K562 (cell line): ENCODE measurements around the gene VWA1. TPM values are rescaled to one million over a fixed set of nuclear protein-coding genes. Genes with fewer than 3 reads are reported as not detected.
A peak's percentile ranks its signal among the peaks of the same experiment; 100 is the strongest.

ENCODE experiments used
- ATAC-seq: fragments of 200-7000 bp; cut with Tn5 transposase; 3 replicates; pipeline ENCODE4 v1.9.1; 2020; ENCODE audit warnings: moderate library complexity
- BruUV-seq: library from RNA; stranded (reverse); fragments of 400-500 nt; replicated peaks from 2 replicates; lab custom pipeline; 2021; lab: Mats Ljungman, UMichigan
- CTCF ChIA-PET: fragments of 300-600 bp; formaldehyde crosslinking; extraction: SDS; loops from one replicate; lab custom pipeline; 2021; ENCODE audit warnings: low intra/inter-chr PET ratio; lab: Yijun Ruan, JAX
- POLR2A ChIA-PET: fragments of 300-600, 350-650 bp; sonication (Branson Sonifier 250); formaldehyde crosslinking; extraction: SDS; loops from one replicate; lab custom pipeline; 2021; ENCODE audit warnings: antibody characterized with exemption, inconsistent platforms; lab: Yijun Ruan, JAX
- DNase-seq, 4 experiments: peaks; one replicate each; pipeline versions ENCODE4 v3.0.0 to v3.0.0-alpha.2; 2011 to 2018; ENCODE audit warnings: low spot score in 3 of 4, mixed read lengths in 3 of 4; ENCODE audit errors: extremely low read depth in 1 of 4
- FAIRE-seq: peaks from 2 replicates; lab custom pipeline; 2011; peaks lifted over from hg19 to GRCh38; lab: Jason Lieb, UNC
- H2AFZ ChIP-seq: 2 replicates; pipeline ENCODE4 v1.6.0; 2011; ENCODE audit warnings: low read depth, low read length, control low read depth, inconsistent platforms
- H3K27ac ChIP-seq: fragments of 200-600 bp; 3 replicates; pipeline ENCODE4 v1.8.0; 2011; ENCODE audit warnings: low read depth, mild to moderate bottlenecking, control low read depth, inconsistent platforms, low read length, moderate library complexity, mixed read lengths; ENCODE audit errors: extremely low read depth
- H3K27me3 ChIP-seq, 2 experiments: fragments of 300-600 bp in 1 of 2; 2 replicates in 1 of 2; 3 replicates in 1 of 2; pipeline versions ENCODE4 v1.6.0 to v1.8.0; 2011; ENCODE audit warnings: inconsistent platforms in 2 of 2, low read length in 2 of 2, mild to moderate bottlenecking in 1 of 2, mixed read lengths in 1 of 2, moderate library complexity in 1 of 2; ENCODE audit not compliant: control insufficient read depth in 2 of 2, insufficient read depth in 2 of 2
- H3K36me3 ChIP-seq: fragments of 300-600 bp; 3 replicates; pipeline ENCODE4 v1.8.0; 2011; ENCODE audit warnings: mild to moderate bottlenecking, low read length, inconsistent platforms; ENCODE audit not compliant: control insufficient read depth, insufficient read depth
- H3K4me1 ChIP-seq, 2 experiments: fragments of 200-600 bp in 1 of 2; replicated peaks in 1 of 2; 2 replicates in 1 of 2; 3 replicates in 1 of 2; pipeline versions ENCODE4 v1.5.1 to v1.8.0; 2011; ENCODE audit warnings: inconsistent platforms in 2 of 2, low read length in 2 of 2, mild to moderate bottlenecking in 1 of 2, mixed read lengths in 1 of 2, moderate library complexity in 1 of 2; ENCODE audit not compliant: control insufficient read depth in 2 of 2, insufficient read depth in 2 of 2
- H3K4me2 ChIP-seq: 2 replicates; pipeline ENCODE4 v1.6.1; 2011; ENCODE audit warnings: low read length, control low read depth, inconsistent platforms, mixed read lengths; ENCODE audit not compliant: insufficient read depth
- H3K4me3 ChIP-seq: fragments of 200-600 bp; sonication (generic), shearing (Covaris generic); 2 replicates; pipeline ENCODE4 v1.5.1; 2016; ENCODE audit warnings: control low read depth, inconsistent platforms
- H3K79me2 ChIP-seq: fragments of 200-600 bp; 3 replicates; pipeline ENCODE4 v1.8.0; 2011; ENCODE audit warnings: low read length, inconsistent platforms; ENCODE audit not compliant: control insufficient read depth, insufficient read depth
- H3K9ac ChIP-seq, 2 experiments: 2 replicates each; pipeline versions ENCODE4 v1.6.0 to v1.6.1; 2011; ENCODE audit warnings: low read depth in 2 of 2, low read length in 2 of 2, control low read depth in 1 of 2, inconsistent platforms in 1 of 2, mild to moderate bottlenecking in 1 of 2, mixed read lengths in 1 of 2; ENCODE audit not compliant: insufficient read depth in 1 of 2
- H3K9me1 ChIP-seq: one replicate; pipeline ENCODE4 v1.6.0; 2011; ENCODE audit warnings: inconsistent platforms, mild to moderate bottlenecking, low read length, moderate library complexity; ENCODE audit not compliant: control insufficient read depth, insufficient read depth
- H3K9me3 ChIP-seq: replicated peaks from 2 replicates; pipeline ENCODE4 v1.5.1; 2011; ENCODE audit warnings: low read depth, low read length, inconsistent platforms; ENCODE audit not compliant: control insufficient read depth, insufficient read depth
- H4K20me1 ChIP-seq: replicated peaks from 2 replicates; pipeline ENCODE4 v1.6.1; 2011; ENCODE audit warnings: low read length, inconsistent platforms, mixed read lengths; ENCODE audit not compliant: control insufficient read depth, insufficient read depth
- ATF1 ChIP-seq, 2 experiments: fragments of 450-650 bp in 1 of 2; IDR thresholded peaks; 2 replicates each; pipeline ENCODE4 v1.6.1; 2016; ENCODE audit warnings: missing compliant biosample characterization in 1 of 2, missing genetic modification characterization in 1 of 2
- GTF2F1 ChIP-seq: IDR thresholded peaks from 2 replicates; pipeline ENCODE4 v1.6.1; 2011; ENCODE audit warnings: low read depth, low read length, improper control_type of control experiment
- KAT2B ChIP-seq: IDR thresholded peaks from one replicate; pipeline ENCODE4 v1.6.1; 2012; ENCODE audit warnings: low read depth, mild to moderate bottlenecking, control low read depth, inconsistent platforms, low read length, moderate library complexity
- RNF2 ChIP-seq: sonication (generic); IDR thresholded peaks from 2 replicates; pipeline ENCODE4 v1.6.1; 2016
- TOE1 ChIP-seq, 2 experiments: fragments of 450-650 bp in 1 of 2; sonication (generic) in 1 of 2; formaldehyde crosslinking in 1 of 2; IDR thresholded peaks; 2 replicates each; pipeline versions ENCODE4 v1.7.1 to v1.8.0; 2016 to 2022; ENCODE audit warnings: borderline replicate concordance in 2 of 2, mild to moderate bottlenecking in 2 of 2, antibody characterized with exemption in 1 of 2, inconsistent platforms in 1 of 2, low read depth in 1 of 2, missing genetic modification reagents in 1 of 2, moderate library complexity in 1 of 2
- ZFX ChIP-seq: sonication (generic); formaldehyde crosslinking; IDR thresholded peaks from 2 replicates; pipeline ENCODE4 v1.8.0; 2022; ENCODE audit warnings: mild to moderate bottlenecking, missing genetic modification reagents, moderate library complexity
- ZNF212 ChIP-seq: fragments of 450-650 bp; formaldehyde crosslinking; IDR thresholded peaks from 2 replicates; pipeline ENCODE4 v1.4.0; 2020; ENCODE audit warnings: mild to moderate bottlenecking
- WGBS: fragments of 100-300 bp; shearing (Covaris generic); methylation state at CpG from one replicate; pipeline ENCODE4 v1.1.6; 2016; ENCODE audit warnings: low coverage, mixed read lengths; ENCODE audit not compliant: insufficient coverage; ENCODE audit errors: missing lambda C conversion rate; 5-methylcytosine and 5-hydroxymethylcytosine counted together
- in situ Hi-C: fragments of 300-500 bp; cut with MboI; formaldehyde crosslinking; loops from 4 replicates; pipeline ENCODE4 v1.15.0; 2018; ENCODE audit warnings: inconsistent platforms, mixed read lengths
- intact Hi-C: fragments of 100-400 bp; cut with micrococcal nuclease; formaldehyde crosslinking; loops from 2 replicates; pipeline ENCODE4 v1.14.2; 2022
- polyA plus RNA-seq, 8 experiments: library from polyadenylated mRNA; depleted of rRNA in 4 of 8; stranded (reverse) in 5 of 8; unstranded in 3 of 8; fragments of >200 nt; fragmentation: Nextera tagmentation in 2 of 8; fragmentation: Illumina TruSeq in 1 of 8; extraction: Ambion mirVana in 2 of 8; extraction: Trizol in 1 of 8; gene quantifications; 2 replicates each; pipeline versions ENCODE4 v1.2.1 to v1.2.3, GENCODE V29; 2011 to 2014; ENCODE audit warnings: inconsistent platforms in 1 of 8, missing spikeins in 1 of 8
- total RNA-seq, 7 experiments: library from RNA; depleted of rRNA in 6 of 7; stranded (reverse); fragments of >200 nt in 6 of 7; fragmentation: Illumina TruSeq in 2 of 7; extraction: Trizol in 2 of 7; gene quantifications; 2 replicates each; pipeline versions ENCODE4 v1.2.1 to v1.2.3, GENCODE V29; 2011 to 2021; ENCODE audit warnings: low replicate concordance in 1 of 7
- TF ChIP-seq, protein P1 (sequence below), 2 experiments: fragments of 450-650 bp; formaldehyde crosslinking in 1 of 2; IDR thresholded peaks; 2 replicates each; pipeline versions ENCODE4 v1.4.0 to v1.6.1; 2014 to 2020; ENCODE audit warnings: mild to moderate bottlenecking in 2 of 2, borderline replicate concordance in 1 of 2, low read depth in 1 of 2
- TF ChIP-seq, protein P2 (sequence below): fragments of 250-450 bp; sonication (Bioruptor Pico); IDR thresholded peaks from 2 replicates; pipeline ENCODE4 v1.5.0; 2020; ENCODE audit warnings: mild to moderate bottlenecking

The VWA1 gene
- total and polyA plus RNA-seq, 9 of the 15 experiments (the other 6 are each of a cell fraction or from before 2014, with no cell fraction given), result 0.01 to 6.4 (median 0.85) TPM

DNA sequence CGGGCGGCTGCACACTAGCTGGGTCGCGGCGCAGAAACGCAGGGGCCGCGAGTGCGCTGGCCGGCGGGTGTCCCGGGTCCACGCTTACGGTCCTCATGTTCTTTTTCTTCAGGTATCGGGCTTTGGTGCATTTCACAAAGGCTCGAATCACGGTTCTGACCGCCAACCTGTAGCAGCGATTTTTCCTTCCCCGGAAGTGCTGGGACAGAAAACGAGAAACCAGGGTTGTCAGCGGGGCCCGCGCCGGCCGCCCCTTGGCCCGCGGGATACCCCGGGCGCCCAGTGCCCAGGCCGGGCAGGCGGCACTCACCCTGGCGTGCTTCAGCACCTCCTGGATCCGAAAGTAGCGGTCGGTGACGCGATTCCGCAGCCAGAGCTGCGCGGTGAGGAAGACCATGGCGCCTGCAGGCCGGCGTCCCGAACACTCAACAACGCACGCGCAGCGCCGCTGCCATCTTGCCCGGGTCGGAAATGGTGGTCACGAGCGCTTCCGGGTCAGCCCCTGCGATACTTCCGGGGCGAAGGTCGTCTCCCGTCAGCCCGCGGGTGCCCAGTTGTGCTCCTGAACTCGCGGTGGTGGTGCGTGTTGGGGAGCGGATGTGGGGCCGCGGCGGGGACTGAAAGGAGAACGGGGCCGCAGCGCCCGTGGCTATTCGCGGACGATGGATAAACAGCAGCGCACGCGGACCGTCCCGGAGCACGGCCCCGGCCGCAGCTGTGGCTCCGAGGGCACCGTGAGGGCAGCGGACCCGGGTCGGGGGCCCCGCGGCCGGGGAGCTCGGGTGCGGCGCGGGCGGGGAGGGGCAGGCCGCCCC, 28.5 kb upstream of the VWA1 start, which contains the start of gene MRPL20:
Gene MRPL20, minus strand, starts transcription at position 473 of the 815 bp plus-strand sequence. Its CDS starts 76 bp downstream, at position 397.
- intact Hi-C loops, result loop anchor here (1.0 to 2.0 kb wide), 2 partner anchors 34 to 63 kb away; no protein-coding TSS in a partner anchor
- Histone ChIP-seq H2AFZ (peak within 1 kb of the TSS; percentile 82), H3K4me3 (peak within 1 kb of the TSS; percentile 100), H3K27me3 (no peaks in the 10 kb centered on the region), H3K4me1 (peaks cover 14 to 50% of the 10 kb centered on the region in 2 experiments), H4K20me1 (0 out of 2 replicates have a peak, but pooled peaks cover 4% of the 10 kb centered on the region), H3K9ac (peak within 1 kb of the TSS; percentile 99 to 100), H3K4me2 (peak within 1 kb of the TSS; percentile 98), H3K79me2 (peaks cover 61% of the 10 kb centered on the region), H3K36me3 (peaks cover 59% of the 10 kb centered on the region), H3K9me1 (no peaks in the 10 kb centered on the region), H3K9me3 (peaks cover 2% of the 10 kb centered on the region), H3K27ac (peak within 1 kb of the TSS; percentile 89)
- ChIA-PET POLR2A (interaction anchor here (0.9 to 3.6 kb wide), 13 partner anchors 8 to 208 kb away, joined by 3 to 26 read pairs (median 6); partner anchors contain the start of genes ANKRD65, AURKAIP1, CCNL2 and MIB2), CTCF (interaction anchor here (0.5 kb wide), 1 partner anchor 246 kb away, joined by 3 read pairs; no protein-coding TSS in a partner anchor)
- DNase-seq (peak; percentile 88 to 99 (median 93)), FAIRE-seq (peak; percentile 90), ATAC-seq (peak; percentile 96)
- WGBS, result 1% methylated on average over 83 of the region's 98 CpGs
- BruUV-seq, result no TSS peak
- in situ Hi-C loops, result no loop called here
- peak; percentile 56; the same call in 1 of the 2 replicates for TF ChIP-seq TOE1 (IDR thresholded peaks at IDR 0.05; ENCODE audit: borderline replicate concordance)
- 0 out of 2 replicates have a peak, but pooled peaks have one; percentile 14 for TF ChIP-seq TOE1 (CRISPR knock-in tag; IDR thresholded peaks at IDR 0.05; ENCODE audit: borderline replicate concordance, low read depth)
- 0 out of 2 replicates have a peak, but pooled peaks have one; percentile 13 for TF ChIP-seq ATF1 (CRISPR knock-in tag; IDR thresholded peaks at IDR 0.05)
- peak; percentile 87 for TF ChIP-seq ATF1 (tag; IDR thresholded peaks at IDR 0.05)
- TF ChIP-seq, protein P1, sequence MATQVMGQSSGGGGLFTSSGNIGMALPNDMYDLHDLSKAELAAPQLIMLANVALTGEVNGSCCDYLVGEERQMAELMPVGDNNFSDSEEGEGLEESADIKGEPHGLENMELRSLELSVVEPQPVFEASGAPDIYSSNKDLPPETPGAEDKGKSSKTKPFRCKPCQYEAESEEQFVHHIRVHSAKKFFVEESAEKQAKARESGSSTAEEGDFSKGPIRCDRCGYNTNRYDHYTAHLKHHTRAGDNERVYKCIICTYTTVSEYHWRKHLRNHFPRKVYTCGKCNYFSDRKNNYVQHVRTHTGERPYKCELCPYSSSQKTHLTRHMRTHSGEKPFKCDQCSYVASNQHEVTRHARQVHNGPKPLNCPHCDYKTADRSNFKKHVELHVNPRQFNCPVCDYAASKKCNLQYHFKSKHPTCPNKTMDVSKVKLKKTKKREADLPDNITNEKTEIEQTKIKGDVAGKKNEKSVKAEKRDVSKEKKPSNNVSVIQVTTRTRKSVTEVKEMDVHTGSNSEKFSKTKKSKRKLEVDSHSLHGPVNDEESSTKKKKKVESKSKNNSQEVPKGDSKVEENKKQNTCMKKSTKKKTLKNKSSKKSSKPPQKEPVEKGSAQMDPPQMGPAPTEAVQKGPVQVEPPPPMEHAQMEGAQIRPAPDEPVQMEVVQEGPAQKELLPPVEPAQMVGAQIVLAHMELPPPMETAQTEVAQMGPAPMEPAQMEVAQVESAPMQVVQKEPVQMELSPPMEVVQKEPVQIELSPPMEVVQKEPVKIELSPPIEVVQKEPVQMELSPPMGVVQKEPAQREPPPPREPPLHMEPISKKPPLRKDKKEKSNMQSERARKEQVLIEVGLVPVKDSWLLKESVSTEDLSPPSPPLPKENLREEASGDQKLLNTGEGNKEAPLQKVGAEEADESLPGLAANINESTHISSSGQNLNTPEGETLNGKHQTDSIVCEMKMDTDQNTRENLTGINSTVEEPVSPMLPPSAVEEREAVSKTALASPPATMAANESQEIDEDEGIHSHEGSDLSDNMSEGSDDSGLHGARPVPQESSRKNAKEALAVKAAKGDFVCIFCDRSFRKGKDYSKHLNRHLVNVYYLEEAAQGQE (IDR thresholded peaks at IDR 0.05; ENCODE audit: borderline replicate concordance), result no peak; the same call in 1 of the 2 replicates
- TF ChIP-seq, protein P1 (CRISPR knock-in tag; IDR thresholded peaks at IDR 0.05; ENCODE audit: low read depth), result no peak; the same call in 1 of the 2 replicates
- TF ChIP-seq KAT2B, result no peak
- TF ChIP-seq GTF2F1, result peak; percentile 85
- no peak; the same call in 1 of the 2 replicates for TF ChIP-seq ZNF212 (CRISPR knock-in tag)
- peak; percentile 94 for TF ChIP-seq ZFX (CRISPR knock-in tag)
- peak; percentile 70 for TF ChIP-seq RNF2
- TF ChIP-seq, protein P2, sequence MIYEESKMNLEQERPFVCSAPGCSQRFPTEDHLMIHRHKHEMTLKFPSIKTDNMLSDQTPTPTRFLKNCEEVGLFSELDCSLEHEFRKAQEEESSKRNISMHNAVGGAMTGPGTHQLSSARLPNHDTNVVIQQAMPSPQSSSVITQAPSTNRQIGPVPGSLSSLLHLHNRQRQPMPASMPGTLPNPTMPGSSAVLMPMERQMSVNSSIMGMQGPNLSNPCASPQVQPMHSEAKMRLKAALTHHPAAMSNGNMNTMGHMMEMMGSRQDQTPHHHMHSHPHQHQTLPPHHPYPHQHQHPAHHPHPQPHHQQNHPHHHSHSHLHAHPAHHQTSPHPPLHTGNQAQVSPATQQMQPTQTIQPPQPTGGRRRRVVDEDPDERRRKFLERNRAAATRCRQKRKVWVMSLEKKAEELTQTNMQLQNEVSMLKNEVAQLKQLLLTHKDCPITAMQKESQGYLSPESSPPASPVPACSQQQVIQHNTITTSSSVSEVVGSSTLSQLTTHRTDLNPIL (CRISPR knock-in tag), result no peak
